HG03558 (cell line): ENCODE data around the gene PRDM7.
"Not testable (repeated sequence)": the region's sequence is repeated elsewhere in the genome, so short reads cannot be mapped to it uniquely, and the experiment has no call there.

Experiments used
- ATAC-seq: cut with Tn5 transposase; IDR thresholded peaks from one replicate; pipeline ENCODE4 v1.9.1; 2021; ENCODE audit warnings: moderate number of reproducible peaks; ENCODE audit not compliant: unreplicated experiment; ENCODE audit errors: extremely low read depth

Gene PRDM7

GRCh38 chr16:90077757-90078578 is 837 bp upstream of the PRDM7 start:
- no peak for ATAC-seq

- ATAC-seq = no peak
Measured at GRCh38 chr16:90072442-90073105, 4.6 kb downstream of the PRDM7 start.

- ATAC-seq = no peak
Measured at GRCh38 chr16:90070440-90070839, 6.7 kb downstream of the PRDM7 start.

GRCh38 chr16:90061437-90061836 is 15.7 kb downstream of the PRDM7 start:
- no peak for ATAC-seq

GRCh38 chr16:90057738-90058173 is 19.4 kb downstream of the PRDM7 start:
- no peak for ATAC-seq

- ATAC-seq = not testable (repeated sequence)
Measured at GRCh38 chr16:90056521-90056920, 20.6 kb downstream of the PRDM7 start.

- ATAC-seq = no peak
Measured at GRCh38 chr16:90055371-90055770, 21.8 kb downstream of the PRDM7 start.

- no peak for ATAC-seq
Measured at GRCh38 chr16:90054554-90054953, 22.6 kb downstream of the PRDM7 start.

GRCh38 chr16:90053902-90054500 is 23.1 kb downstream of the PRDM7 start:
- no peak for ATAC-seq

GRCh38 chr16:90050969-90051368 is 26.2 kb downstream of the PRDM7 start:
- no peak for ATAC-seq

- ATAC-seq = no peak
Measured at GRCh38 chr16:90048737-90049330, 28.3 kb downstream of the PRDM7 start.

GRCh38 chr16:90048347-90048722 is 28.8 kb downstream of the PRDM7 start:
- no peak for ATAC-seq

GRCh38 chr16:90047714-90048346 is 29.3 kb downstream of the PRDM7 start:
- no peak for ATAC-seq

- ATAC-seq = no peak
Measured at GRCh38 chr16:90046971-90047713, 30.0 kb downstream of the PRDM7 start.

GRCh38 chr16:90046122-90046970 is 30.8 kb downstream of the PRDM7 start:
- ATAC-seq = no peak

- no peak for ATAC-seq
Measured at GRCh38 chr16:90044111-90044551, 33.0 kb downstream of the PRDM7 start.

- no peak for ATAC-seq
Measured at GRCh38 chr16:90043526-90043925, 33.6 kb downstream of the PRDM7 start.

- no peak for ATAC-seq
Measured at GRCh38 chr16:90042946-90043514, 34.1 kb downstream of the PRDM7 start.
